ENCODE results near the gene SPRYD3.

SPRYD3 gene

DNA sequence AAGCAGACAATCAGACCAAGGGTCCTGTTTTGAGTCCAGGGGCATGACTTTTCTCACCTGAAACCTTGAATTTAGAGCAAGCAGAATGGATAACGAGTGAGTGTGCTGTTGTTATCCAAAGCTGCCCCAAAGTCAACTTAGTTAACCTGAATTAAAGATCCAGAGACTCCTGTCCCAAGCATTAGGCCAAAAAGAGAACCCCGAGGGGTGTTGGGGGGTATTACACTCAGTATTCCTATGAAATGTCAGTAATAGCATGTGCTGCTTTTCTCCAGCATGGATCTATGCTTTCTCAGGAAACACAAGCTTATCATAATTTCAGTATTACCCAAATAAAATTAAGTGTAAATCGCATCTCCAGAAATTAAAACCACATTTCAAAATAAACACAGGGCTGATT, 53.9 kb downstream of the SPRYD3 start:
- DNase-seq (ENCODE audit: low read depth in 3 of 3) = no peak

DNA sequence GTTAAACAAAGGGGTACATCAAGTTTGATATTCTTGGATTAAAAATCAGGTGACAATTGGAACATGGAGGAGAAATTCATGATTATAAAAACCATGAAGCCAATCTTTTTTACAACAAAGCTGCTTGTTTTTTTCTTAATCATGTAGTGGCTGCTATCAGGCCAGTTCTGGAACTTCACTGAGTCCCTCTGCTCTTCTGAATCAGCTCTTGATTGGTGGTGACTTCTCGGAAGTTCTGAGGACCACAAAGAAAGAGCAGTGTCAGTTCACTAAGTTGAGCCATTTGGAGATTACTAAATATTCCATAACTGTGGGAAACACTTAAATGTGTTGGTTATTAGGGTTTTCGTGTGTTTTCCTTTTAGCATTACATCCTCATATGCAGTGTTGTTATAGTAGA, 64.5 kb downstream of the SPRYD3 start:
- DNase-seq (ENCODE audit: low read depth in 3 of 3) = no peak
